Smooth muscle cell (in vitro differentiated cells): Measurements from ENCODE around the gene CAMKMT. TPM values are rescaled to one million over a fixed set of nuclear protein-coding genes. Genes with fewer than 3 reads are reported as not detected.

ENCODE experiments used
- DNase-seq: peaks from one replicate; lab custom pipeline; 2025; ENCODE audit not compliant: unreplicated experiment; lab: John Stamatoyannopoulos, UW
- H2AFZ ChIP-seq: fragments of 200-600 bp; sonication (generic); 2 replicates; pipeline ENCODE4 v1.6.0; 2016; ENCODE audit warnings: antibody characterized with exemption, low read depth, mild to moderate bottlenecking
- H3F3A ChIP-seq: fragments of 200-600 bp; sonication (generic); 2 replicates; pipeline ENCODE4 v1.6.0; 2017; ENCODE audit warnings: antibody characterized with exemption, low read depth
- H3K27ac ChIP-seq: fragments of 200-600 bp; sonication (generic); 2 replicates; pipeline ENCODE4 v1.5.1; 2016; ENCODE audit warnings: low read depth, mild to moderate bottlenecking
- H3K27me3 ChIP-seq: fragments of 200-600 bp; sonication (generic); 2 replicates; pipeline ENCODE4 v1.6.1; 2016; ENCODE audit warnings: low read depth, mild to moderate bottlenecking
- H3K36me3 ChIP-seq: fragments of 200-600 bp; sonication (generic); 2 replicates; pipeline ENCODE4 v1.5.1; 2016; ENCODE audit warnings: low read depth
- H3K4me1 ChIP-seq: fragments of 200-600 bp; sonication (generic); 2 replicates; pipeline ENCODE4 v1.5.1; 2016; ENCODE audit warnings: low read depth
- H3K4me2 ChIP-seq: fragments of 200-600 bp; sonication (generic); 2 replicates; pipeline ENCODE4 v1.6.0; 2016; ENCODE audit warnings: mild to moderate bottlenecking
- H3K4me3 ChIP-seq: fragments of 200-600 bp; sonication (generic); 2 replicates; pipeline ENCODE4 v1.5.1; 2016; ENCODE audit warnings: mild to moderate bottlenecking
- H3K79me2 ChIP-seq: fragments of 200-600 bp; sonication (generic); 2 replicates; pipeline ENCODE4 v1.6.0; 2016; ENCODE audit warnings: low read depth, mild to moderate bottlenecking
- H3K9ac ChIP-seq: fragments of 200-600 bp; sonication (generic); 2 replicates; pipeline ENCODE4 v1.6.0; 2016; ENCODE audit warnings: low read depth
- H3K9me3 ChIP-seq: fragments of 200-600 bp; sonication (generic); replicated peaks from 2 replicates; pipeline ENCODE4 v1.5.1; 2016; ENCODE audit warnings: low read depth
- H4K20me1 ChIP-seq: fragments of 200-600 bp; sonication (generic); 2 replicates; pipeline ENCODE4 v1.6.0; 2016; ENCODE audit warnings: low read depth
- CTCF ChIP-seq: fragments of 200-600 bp; sonication (generic); IDR thresholded peaks from 2 replicates; pipeline ENCODE4 v1.5.1; 2017; ENCODE audit warnings: borderline replicate concordance, mild to moderate bottlenecking, antibody characterized with exemption; ENCODE audit not compliant: insufficient read depth, poor library complexity, severe bottlenecking
- WGBS: methylation state at CpG from one replicate; pipeline ENCODE4 v1.1.7; 2016; ENCODE audit warnings: low lambda C conversion rate; 5-methylcytosine and 5-hydroxymethylcytosine counted together
- polyA plus RNA-seq: library from polyadenylated mRNA; unstranded; fragments of >200 nt; fragmentation: Nextera tagmentation; extraction: Ambion mirVana; gene quantifications from 2 replicates; pipeline ENCODE4 v1.2.1, GENCODE V29; 2016
- total RNA-seq: library from RNA; depleted of rRNA; stranded (reverse); fragments of >200 nt; gene quantifications from 2 replicates; pipeline ENCODE4 v1.2.3, GENCODE V29; 2014

The CAMKMT gene
- total and polyA plus RNA-seq, 2 experiments from 2014 or later: 7.2 to 7.6 TPM

GRCh38 chr2:44362207-44363015 lies 664 bp downstream of the CAMKMT start:
- 1% methylated on average over 32 of the region's 32 CpGs for WGBS
- DNase-seq: peak; percentile 42

GRCh38 chr2:44364604-44365003 lies 2.9 kb downstream of the CAMKMT start:
- peaks cover 9% of the 10 kb centered on the region for H3K4me1 ChIP-seq
- no peaks in the 10 kb centered on the region for H3K9me3 ChIP-seq
- H3K9ac ChIP-seq: no peak overlapping the region
- no peak for TF ChIP-seq CTCF
- H3K79me2 ChIP-seq: peaks cover 39% of the 10 kb centered on the region
- no peaks in the 10 kb centered on the region for H3K36me3 ChIP-seq
- 94% methylated on average over 3 of the region's 3 CpGs for WGBS
- DNase-seq: no peak
- H3K4me2 ChIP-seq: no peak overlapping the region
- no peaks in the 10 kb centered on the region for H3K27me3 ChIP-seq
- H4K20me1 ChIP-seq: no peaks in the 10 kb centered on the region
- no peak overlapping the region for H3K27ac ChIP-seq
- no peak overlapping the region for H3K4me3 ChIP-seq
- no peaks in the 10 kb centered on the region for H3F3A ChIP-seq
- no peak overlapping the region for H2AFZ ChIP-seq

More at GRCh38 chr2:44362207-44363015, 664 bp downstream of the CAMKMT start:
- TF ChIP-seq CTCF: no peak
- peaks cover 9% of the 10 kb centered on the region for H3K4me1 ChIP-seq
- H3K9me3 ChIP-seq: no peaks in the 10 kb centered on the region
- H3K79me2 ChIP-seq: peaks cover 46% of the 10 kb centered on the region
- H4K20me1 ChIP-seq: peaks cover 11% of the 10 kb centered on the region
- no peaks in the 10 kb centered on the region for H3F3A ChIP-seq
- peak overlapping the region; percentile 73 for H3K4me3 ChIP-seq
- H3K4me2 ChIP-seq: peak overlapping the region; percentile 92
- no peaks in the 10 kb centered on the region for H3K27me3 ChIP-seq
- H3K27ac ChIP-seq: peak overlapping the region; percentile 99
- H3K36me3 ChIP-seq: no peaks in the 10 kb centered on the region
- H2AFZ ChIP-seq: peak overlapping the region; percentile 96
- H3K9ac ChIP-seq: peak overlapping the region; percentile 99

- Histone ChIP-seq H3K79me2 (peaks cover 23% of the 10 kb centered on the region), H3K27me3 (no peaks in the 10 kb centered on the region), H3F3A (no peaks in the 10 kb centered on the region), H3K9ac (no peak overlapping the region), H3K9me3 (no peaks in the 10 kb centered on the region), H2AFZ (no peak overlapping the region), H3K4me1 (peaks cover 4% of the 10 kb centered on the region), H3K27ac (no peak overlapping the region), H4K20me1 (no peaks in the 10 kb centered on the region), H3K36me3 (no peaks in the 10 kb centered on the region), H3K4me2 (no peak overlapping the region), H3K4me3 (no peak overlapping the region)
- 97% methylated on average over 1 of the region's 1 CpG for WGBS
- no peak for DNase-seq
- no peak for TF ChIP-seq CTCF
These were observed 5.8 kb downstream of the CAMKMT start for GRCh38 chr2:44367591-44367990.

- Histone ChIP-seq H3K79me2 (peaks cover 22% of the 10 kb centered on the region), H4K20me1 (no peaks in the 10 kb centered on the region), H3K27me3 (no peaks in the 10 kb centered on the region), H3K9ac (no peak overlapping the region), H3K4me3 (no peak overlapping the region), H3F3A (no peaks in the 10 kb centered on the region), H3K36me3 (no peaks in the 10 kb centered on the region), H3K27ac (no peak overlapping the region), H2AFZ (no peak overlapping the region), H3K9me3 (no peaks in the 10 kb centered on the region), H3K4me2 (no peak overlapping the region), H3K4me1 (no peaks in the 10 kb centered on the region)
- DNase-seq: no peak
- TF ChIP-seq CTCF: no peak
These were observed 7.6 kb downstream of the CAMKMT start for GRCh38 chr2:44369392-44369791.
